Lower lobe of right lung (tissue), 2 donors: ENCODE measurements around the gene PILRB. TPM values are rescaled to one million over a fixed set of nuclear protein-coding genes. Genes with fewer than 3 reads are reported as not detected.
A peak's percentile ranks its signal among the peaks of the same experiment; 100 is the strongest.

Source experiments
- ATAC-seq, 2 donors: fragments of 200-7000 bp; cut with Tn5 transposase; one replicate each; pipeline ENCODE4 v1.9.1; 2020 to 2022; ENCODE audit warnings: mild to moderate bottlenecking in 2 of 2, moderate library complexity in 2 of 2
- DNase-seq: peaks from one replicate; pipeline ENCODE4 v3.0.0-alpha.2; 2020
- H3K27ac ChIP-seq: fragments of 200-600 bp; one replicate; pipeline ENCODE4 v1.8.0; 2022
- H3K27me3 ChIP-seq: fragments of 200-600 bp; one replicate; pipeline ENCODE4 v1.8.0; 2022; ENCODE audit warnings: low read depth
- H3K36me3 ChIP-seq: fragments of 200-600 bp; one replicate; pipeline ENCODE4 v1.8.0; 2022; ENCODE audit warnings: mild to moderate bottlenecking
- H3K4me1 ChIP-seq: fragments of 200-600 bp; one replicate; pipeline ENCODE4 v1.8.0; 2022
- H3K4me3 ChIP-seq: fragments of 200-600 bp; one replicate; pipeline ENCODE4 v1.8.0; 2022; ENCODE audit warnings: mild to moderate bottlenecking
- H3K9me3 ChIP-seq: fragments of 200-600 bp; one replicate; pipeline ENCODE4 v1.8.0; 2022
- intact Hi-C: fragments of 100-400 bp; cut with DNase I; formaldehyde crosslinking; loops from one replicate; pipeline ENCODE4 v1.11.0; 2022
- total RNA-seq: library from RNA; stranded (reverse); fragmentation: NEBNext Ultra II Directional; extraction: Animal tissue kit (Norgen Biotek cat#: 25700); gene quantifications from one replicate; pipeline ENCODE4 v1.2.1, GENCODE V29; 2021
- TF ChIP-seq, protein P1 (sequence below): fragments of 200-600 bp; IDR thresholded peaks from one replicate; pipeline ENCODE4 v1.8.0; 2022; ENCODE audit warnings: antibody characterized with exemption, mild to moderate bottlenecking
- donor health status: DM: no; HTN: yes; CAD: no; lungs with severe emphysema.

Gene PILRB
- total RNA-seq, 1 donor from 2014 or later = 35.9 TPM

DNA sequence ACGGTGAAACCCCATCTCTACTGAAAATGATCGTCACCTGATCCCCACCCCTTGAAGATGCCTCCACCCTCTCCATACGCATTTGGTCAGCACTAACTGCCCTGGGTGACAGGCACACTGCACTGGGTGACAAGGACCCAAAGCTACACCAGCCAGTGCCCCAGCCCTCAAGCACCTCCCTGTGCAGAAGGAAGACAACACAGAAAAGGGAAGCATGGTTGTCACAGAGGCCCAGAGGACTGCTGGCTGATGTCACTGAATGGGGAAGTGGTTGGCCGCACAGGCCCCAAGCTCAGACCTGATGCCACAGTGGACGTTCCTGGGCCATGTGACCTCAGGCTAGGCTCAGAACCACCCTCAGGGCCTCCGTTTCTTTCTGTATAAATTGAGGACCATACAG, 11.2 kb downstream of the PILRB start:
- Histone ChIP-seq H3K4me1 (peaks cover 25% of the 10 kb centered on the region), H3K27ac (peak overlapping the region; percentile 70), H3K27me3 (no peaks in the 10 kb centered on the region), H3K4me3 (no peak overlapping the region), H3K9me3 (no peaks in the 10 kb centered on the region), H3K36me3 (peaks cover 13% of the 10 kb centered on the region)
- TF ChIP-seq, protein P1, sequence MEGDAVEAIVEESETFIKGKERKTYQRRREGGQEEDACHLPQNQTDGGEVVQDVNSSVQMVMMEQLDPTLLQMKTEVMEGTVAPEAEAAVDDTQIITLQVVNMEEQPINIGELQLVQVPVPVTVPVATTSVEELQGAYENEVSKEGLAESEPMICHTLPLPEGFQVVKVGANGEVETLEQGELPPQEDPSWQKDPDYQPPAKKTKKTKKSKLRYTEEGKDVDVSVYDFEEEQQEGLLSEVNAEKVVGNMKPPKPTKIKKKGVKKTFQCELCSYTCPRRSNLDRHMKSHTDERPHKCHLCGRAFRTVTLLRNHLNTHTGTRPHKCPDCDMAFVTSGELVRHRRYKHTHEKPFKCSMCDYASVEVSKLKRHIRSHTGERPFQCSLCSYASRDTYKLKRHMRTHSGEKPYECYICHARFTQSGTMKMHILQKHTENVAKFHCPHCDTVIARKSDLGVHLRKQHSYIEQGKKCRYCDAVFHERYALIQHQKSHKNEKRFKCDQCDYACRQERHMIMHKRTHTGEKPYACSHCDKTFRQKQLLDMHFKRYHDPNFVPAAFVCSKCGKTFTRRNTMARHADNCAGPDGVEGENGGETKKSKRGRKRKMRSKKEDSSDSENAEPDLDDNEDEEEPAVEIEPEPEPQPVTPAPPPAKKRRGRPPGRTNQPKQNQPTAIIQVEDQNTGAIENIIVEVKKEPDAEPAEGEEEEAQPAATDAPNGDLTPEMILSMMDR = no peak
- peak; percentile 74 to 88 for ATAC-seq
- DNase-seq = peak; percentile 89
- intact Hi-C loops = no loop called here

DNA sequence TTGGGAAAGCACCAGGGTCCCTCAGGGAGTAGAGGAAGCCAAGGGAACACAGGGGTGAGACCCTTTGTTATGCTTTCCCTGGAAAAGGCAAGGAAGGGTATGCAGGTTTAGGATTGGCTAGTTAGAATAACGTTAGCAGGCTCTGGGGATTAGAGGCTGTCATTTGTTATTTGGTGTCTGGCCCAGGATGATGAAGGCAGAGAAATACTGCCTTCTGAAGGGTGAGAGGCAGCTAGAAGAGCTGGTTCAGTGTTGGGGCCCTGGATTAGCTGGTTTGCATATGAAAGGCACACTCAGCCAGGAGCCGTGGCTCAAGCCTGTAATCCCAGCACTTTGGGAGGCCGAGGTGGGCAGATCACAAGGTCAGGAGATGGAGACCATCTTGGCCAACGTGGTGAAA, 12.4 kb downstream of the PILRB start:
- TF ChIP-seq, protein P1 = no peak
- peak overlapping the region; percentile 70 for H3K27ac ChIP-seq
- H3K36me3 ChIP-seq = peaks cover 6% of the 10 kb centered on the region
- no peaks in the 10 kb centered on the region for H3K27me3 ChIP-seq
- no peaks in the 10 kb centered on the region for H3K9me3 ChIP-seq
- H3K4me1 ChIP-seq = peaks cover 25% of the 10 kb centered on the region
- DNase-seq (no peak), ATAC-seq (no peak)
- no peak overlapping the region for H3K4me3 ChIP-seq
- intact Hi-C loops = no loop called here

DNA sequence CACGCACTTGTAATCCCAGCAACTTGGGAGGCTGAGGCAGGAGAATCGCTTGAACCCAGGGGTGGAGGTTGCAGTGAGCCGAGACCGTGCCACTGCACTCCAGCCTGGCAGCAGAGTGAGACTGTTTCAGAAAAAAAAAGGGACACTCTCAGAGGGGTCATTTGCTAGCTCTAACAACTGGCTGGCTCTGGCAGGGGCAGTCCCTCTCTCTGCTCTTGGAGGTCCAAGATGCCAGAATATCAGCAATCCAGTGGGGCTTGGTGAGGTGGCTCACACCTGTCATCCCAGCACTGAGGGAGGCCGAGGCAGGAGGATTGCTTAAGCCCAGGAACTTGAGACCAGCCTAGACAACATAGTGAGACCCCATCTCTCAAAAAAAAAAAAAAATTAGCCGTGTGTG, 12.8 kb downstream of the PILRB start:
- no peaks in the 10 kb centered on the region for H3K27me3 ChIP-seq
- intact Hi-C loops = no loop called here
- ATAC-seq = no peak
- TF ChIP-seq, protein P1 = no peak
- H3K4me3 ChIP-seq = no peak overlapping the region
- peaks cover 5% of the 10 kb centered on the region for H3K36me3 ChIP-seq
- peak; percentile 7 for DNase-seq
- H3K9me3 ChIP-seq = no peaks in the 10 kb centered on the region
- peak overlapping the region; percentile 70 for H3K27ac ChIP-seq
- H3K4me1 ChIP-seq = peaks cover 25% of the 10 kb centered on the region

DNA sequence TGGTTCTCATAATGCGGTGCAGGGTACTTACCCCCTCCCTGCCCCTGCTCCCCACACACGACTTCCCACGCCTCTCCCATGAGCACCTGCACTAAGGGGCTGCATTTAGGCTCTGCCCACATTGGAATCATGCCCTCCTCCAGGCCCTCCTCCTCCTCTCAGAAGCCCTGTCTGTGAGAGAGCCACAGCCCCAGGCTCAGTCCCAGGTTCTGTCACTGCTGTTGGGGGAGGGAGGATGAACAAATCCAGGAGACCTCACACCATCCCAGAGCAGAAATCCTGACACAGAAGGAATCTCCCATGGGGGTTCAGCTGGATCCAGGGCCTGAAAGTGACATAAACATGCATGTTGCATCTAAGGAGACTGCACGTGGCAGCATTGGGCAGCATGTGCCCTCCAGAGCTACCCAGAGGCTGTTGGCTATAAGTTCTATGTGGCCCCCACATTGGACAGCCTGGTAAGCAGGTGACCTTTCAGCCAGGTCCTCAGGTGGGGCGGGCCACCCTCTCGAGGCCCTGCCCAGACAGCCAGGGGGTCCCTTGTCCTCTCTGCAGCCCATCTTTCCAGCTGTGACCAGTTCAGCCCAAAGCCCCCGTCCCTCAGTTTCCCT, 13.7 kb downstream of the PILRB start:
- TF ChIP-seq, protein P1 = no peak
- Histone ChIP-seq H3K27ac (peak overlapping the region; percentile 83), H3K27me3 (no peaks in the 10 kb centered on the region), H3K4me1 (peaks cover 25% of the 10 kb centered on the region), H3K36me3 (peaks cover 5% of the 10 kb centered on the region), H3K4me3 (no peak overlapping the region), H3K9me3 (no peaks in the 10 kb centered on the region)
- DNase-seq (no peak), ATAC-seq (no peak)
- intact Hi-C loops = no loop called here

DNA sequence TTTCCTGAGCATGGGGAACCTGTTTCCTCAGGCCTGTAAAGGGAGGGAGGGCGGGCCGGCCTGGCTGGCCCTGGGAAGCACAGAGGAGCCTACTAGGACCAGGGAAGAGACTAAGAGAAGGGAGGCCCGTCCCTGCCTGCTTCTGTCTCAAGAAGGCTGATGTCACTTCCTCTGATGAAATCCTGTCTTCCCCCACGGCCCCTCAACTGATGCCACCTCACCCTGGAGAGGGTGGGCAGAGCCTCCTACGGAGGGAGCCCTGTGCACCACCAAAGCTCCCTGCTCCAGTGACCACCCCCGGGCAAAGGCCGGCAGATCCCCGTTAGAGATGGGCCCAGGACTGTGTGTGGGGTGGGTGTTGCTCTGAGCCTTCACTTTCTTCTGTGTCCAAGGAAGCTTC, 14.3 kb downstream of the PILRB start:
- Histone ChIP-seq H3K4me3 (no peak overlapping the region), H3K27me3 (no peaks in the 10 kb centered on the region), H3K9me3 (no peaks in the 10 kb centered on the region), H3K4me1 (peaks cover 24% of the 10 kb centered on the region), H3K27ac (peak overlapping the region; percentile 83), H3K36me3 (peaks cover 5% of the 10 kb centered on the region)
- DNase-seq (peak; percentile 67), ATAC-seq (peak; percentile 45 to 48)
- intact Hi-C loops = no loop called here
- TF ChIP-seq, protein P1 = no peak
